ENCODE results near the gene HS3ST2.

DNA sequence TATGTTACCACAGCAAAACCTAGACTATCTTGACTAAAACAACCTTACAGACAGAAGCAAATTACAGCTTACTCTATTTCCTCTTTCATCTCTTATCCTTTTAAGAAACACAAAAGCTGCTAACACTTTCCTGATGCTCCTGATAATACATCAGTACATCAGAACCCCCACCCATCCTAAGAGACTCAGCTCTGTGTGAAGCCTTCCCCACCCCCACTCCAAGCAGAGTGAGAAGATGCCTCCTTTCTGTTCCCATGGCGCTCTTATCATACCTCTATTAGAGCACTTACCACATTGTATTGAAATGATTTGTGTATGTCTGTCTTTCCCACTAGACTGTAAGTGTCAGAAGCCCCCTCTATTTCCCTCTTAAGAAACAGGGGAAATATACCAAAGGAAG, 42.4 kb upstream of the HS3ST2 start:
- no peak for TF ChIP-seq EZH2 (IDR thresholded peaks at IDR 0.05; ENCODE audit: borderline replicate concordance, low read depth, low read length, severe bottlenecking)
- TF ChIP-seq, protein P1, sequence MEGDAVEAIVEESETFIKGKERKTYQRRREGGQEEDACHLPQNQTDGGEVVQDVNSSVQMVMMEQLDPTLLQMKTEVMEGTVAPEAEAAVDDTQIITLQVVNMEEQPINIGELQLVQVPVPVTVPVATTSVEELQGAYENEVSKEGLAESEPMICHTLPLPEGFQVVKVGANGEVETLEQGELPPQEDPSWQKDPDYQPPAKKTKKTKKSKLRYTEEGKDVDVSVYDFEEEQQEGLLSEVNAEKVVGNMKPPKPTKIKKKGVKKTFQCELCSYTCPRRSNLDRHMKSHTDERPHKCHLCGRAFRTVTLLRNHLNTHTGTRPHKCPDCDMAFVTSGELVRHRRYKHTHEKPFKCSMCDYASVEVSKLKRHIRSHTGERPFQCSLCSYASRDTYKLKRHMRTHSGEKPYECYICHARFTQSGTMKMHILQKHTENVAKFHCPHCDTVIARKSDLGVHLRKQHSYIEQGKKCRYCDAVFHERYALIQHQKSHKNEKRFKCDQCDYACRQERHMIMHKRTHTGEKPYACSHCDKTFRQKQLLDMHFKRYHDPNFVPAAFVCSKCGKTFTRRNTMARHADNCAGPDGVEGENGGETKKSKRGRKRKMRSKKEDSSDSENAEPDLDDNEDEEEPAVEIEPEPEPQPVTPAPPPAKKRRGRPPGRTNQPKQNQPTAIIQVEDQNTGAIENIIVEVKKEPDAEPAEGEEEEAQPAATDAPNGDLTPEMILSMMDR (IDR thresholded peaks at IDR 0.05; ENCODE audit: borderline replicate concordance, extremely low read depth, low read length, poor library complexity, severe bottlenecking), result no peak

Measured in DND-41 (cell line).